ENCODE measurements around the gene CPEB3. TPM values are rescaled to one million over a fixed set of nuclear protein-coding genes. Genes with fewer than 3 reads are reported as not detected.

Gene CPEB3
- total RNA-seq, 4 donors from 2014 or later = 12.3 to 18.4 (median 12.7) TPM

GRCh38 chr10:92066386-92066785, 224.5 kb downstream of the CPEB3 start:
- no peak for TF ChIP-seq POLR2A (IDR thresholded peaks at IDR 0.05)
- TF ChIP-seq CTCF (IDR thresholded peaks at IDR 0.05) = no peak
- Histone ChIP-seq H3K4me1 (peaks cover 0 to 6% of the 10 kb centered on the region in 2 donors), H3K4me3 (replicated peaks in 1 of 3) (no peak overlapping the region), H3K27ac (no peak overlapping the region), H3K36me3 (no peaks in the 10 kb centered on the region), H3K9me3 (no peaks in the 10 kb centered on the region), H3K27me3 (no peaks in the 10 kb centered on the region)
- 98 to 99% methylated on average over 4 of the region's 4 CpGs for WGBS, 2 donors
- no peak for DNase-seq
- intact Hi-C loops (cut with DNase I) = no loop called here

- no peak for TF ChIP-seq POLR2A (IDR thresholded peaks at IDR 0.05)
- TF ChIP-seq CTCF (IDR thresholded peaks at IDR 0.05) = no peak
- no peaks in the 10 kb centered on the region for H3K27me3 ChIP-seq
- no peaks in the 10 kb centered on the region for H3K9me3 ChIP-seq
- no peak overlapping the region for H3K4me3 ChIP-seq (replicated peaks in 1 of 3)
- DNase-seq = no peak
- intact Hi-C loops (cut with DNase I) = no loop called here
- no peaks in the 10 kb centered on the region for H3K36me3 ChIP-seq
- no peak overlapping the region for H3K27ac ChIP-seq
- 94 to 98% methylated on average over 2 of the region's 2 CpGs for WGBS, 2 donors
- peaks cover 0 to 6% of the 10 kb centered on the region in 2 donors for H3K4me1 ChIP-seq
Measured at GRCh38 chr10:92064506-92064905, 226.4 kb downstream of the CPEB3 start.

- WGBS, 2 donors = 29 to 33% methylated on average over 1 of the region's 1 CpG
- no peak for TF ChIP-seq POLR2A (IDR thresholded peaks at IDR 0.05)
- TF ChIP-seq CTCF (IDR thresholded peaks at IDR 0.05) = no peak
- DNase-seq = no peak
- no peaks in the 10 kb centered on the region for H3K36me3 ChIP-seq
- H3K27me3 ChIP-seq = no peaks in the 10 kb centered on the region
- H3K4me1 ChIP-seq = peaks cover 0 to 6% of the 10 kb centered on the region in 2 donors
- intact Hi-C loops (cut with DNase I) = no loop called here
- no peak overlapping the region for H3K4me3 ChIP-seq (replicated peaks in 1 of 3)
- H3K27ac ChIP-seq = no peak overlapping the region
- no peaks in the 10 kb centered on the region for H3K9me3 ChIP-seq
Measured at GRCh38 chr10:92062273-92062672, 228.6 kb downstream of the CPEB3 start.

- no peak overlapping the region for H3K4me3 ChIP-seq (replicated peaks in 1 of 3)
- intact Hi-C loops (cut with DNase I) = no loop called here
- no peaks in the 10 kb centered on the region for H3K27me3 ChIP-seq
- no peaks in the 10 kb centered on the region for H3K36me3 ChIP-seq
- H3K4me1 ChIP-seq = no peaks in the 10 kb centered on the region
- DNase-seq = no peak
- no peaks in the 10 kb centered on the region for H3K9me3 ChIP-seq
- no peak overlapping the region for H3K27ac ChIP-seq
- TF ChIP-seq CTCF (IDR thresholded peaks at IDR 0.05) (no peak), POLR2A (IDR thresholded peaks at IDR 0.05) (no peak)
Measured at GRCh38 chr10:92054807-92055206, 236.1 kb downstream of the CPEB3 start.

- Histone ChIP-seq H3K36me3 (no peaks in the 10 kb centered on the region), H3K4me3 (replicated peaks in 1 of 3) (no peak overlapping the region), H3K9me3 (no peaks in the 10 kb centered on the region), H3K4me1 (no peaks in the 10 kb centered on the region), H3K27ac (no peak overlapping the region), H3K27me3 (no peaks in the 10 kb centered on the region)
- DNase-seq = no peak
- 84 to 86% methylated on average over 5 of the region's 5 CpGs for WGBS, 2 donors
- intact Hi-C loops (cut with DNase I) = no loop called here
- TF ChIP-seq CTCF (IDR thresholded peaks at IDR 0.05) (no peak), POLR2A (IDR thresholded peaks at IDR 0.05) (no peak)
Measured at GRCh38 chr10:92052741-92053140, 238.1 kb downstream of the CPEB3 start.

Measured in thyroid gland (tissue), 4 donors.